GM18511 (cell line): Measurements from ENCODE around the gene HIPK4.
"Not testable (repeated sequence)": the region's sequence is repeated elsewhere in the genome, so short reads cannot be mapped to it uniquely, and the experiment has no call there.

Experiments used
- ATAC-seq: cut with Tn5 transposase; IDR thresholded peaks from one replicate; pipeline ENCODE4 v1.9.1; 2021; ENCODE audit warnings: mild to moderate bottlenecking, moderate library complexity; ENCODE audit not compliant: unreplicated experiment

Gene HIPK4

GRCh38 chr19:40418040-40418439, 28.1 kb upstream of the HIPK4 start:
- ATAC-seq: no peak

DNA sequence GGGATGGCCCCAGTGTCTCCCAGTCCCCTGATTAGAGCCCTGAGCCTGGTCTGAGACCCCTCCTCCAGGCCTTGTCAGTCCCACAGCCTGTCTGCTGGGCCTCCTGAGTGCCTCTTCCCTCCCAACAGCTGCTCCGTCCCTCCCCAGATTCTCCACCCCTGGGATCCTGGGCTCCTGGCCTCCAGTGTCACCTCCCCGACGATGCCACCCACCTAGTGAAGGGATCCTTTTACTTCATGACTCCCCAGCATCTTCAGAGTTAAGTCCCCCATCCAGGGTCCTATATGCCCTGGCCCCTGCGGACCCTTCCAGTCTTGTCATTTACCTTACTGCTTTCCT, 27.6 kb upstream of the HIPK4 start:
- no peak for ATAC-seq

DNA sequence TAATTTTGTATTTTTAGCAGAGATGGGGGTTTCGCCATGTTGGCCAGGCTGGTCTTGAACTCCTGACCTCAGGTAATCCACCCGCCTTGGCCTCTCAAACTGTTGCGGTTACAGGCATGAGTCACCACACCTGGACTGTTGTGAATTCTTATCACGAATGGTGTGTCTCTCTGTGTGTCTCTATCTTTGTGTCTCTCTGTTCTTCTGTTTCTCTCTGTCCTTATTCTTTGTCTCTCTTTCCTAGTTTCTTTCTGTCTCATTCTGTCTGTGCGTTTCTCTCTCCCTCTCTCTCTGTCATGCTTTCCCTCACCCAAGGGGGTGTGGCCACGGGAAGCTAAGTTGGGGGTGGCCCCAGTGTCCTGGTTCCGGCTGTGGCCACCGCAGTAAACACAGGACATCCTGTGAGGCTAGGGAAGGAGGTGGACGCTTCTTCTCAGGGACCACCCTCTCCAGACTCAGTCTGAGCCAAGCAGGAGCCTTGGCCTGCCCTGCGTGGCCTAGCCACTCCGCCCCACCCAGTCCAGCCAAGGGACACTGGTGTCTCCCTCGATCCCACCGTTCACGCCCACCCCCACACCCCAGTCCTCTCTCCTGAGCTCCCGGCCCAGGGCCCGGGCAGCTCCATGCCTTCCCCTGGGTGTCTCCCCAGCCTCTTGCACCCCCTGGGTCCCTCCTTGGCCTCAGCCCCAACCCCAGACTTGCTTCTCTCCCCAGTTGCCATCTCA, 27.1 kb upstream of the HIPK4 start:
- ATAC-seq: no peak

DNA sequence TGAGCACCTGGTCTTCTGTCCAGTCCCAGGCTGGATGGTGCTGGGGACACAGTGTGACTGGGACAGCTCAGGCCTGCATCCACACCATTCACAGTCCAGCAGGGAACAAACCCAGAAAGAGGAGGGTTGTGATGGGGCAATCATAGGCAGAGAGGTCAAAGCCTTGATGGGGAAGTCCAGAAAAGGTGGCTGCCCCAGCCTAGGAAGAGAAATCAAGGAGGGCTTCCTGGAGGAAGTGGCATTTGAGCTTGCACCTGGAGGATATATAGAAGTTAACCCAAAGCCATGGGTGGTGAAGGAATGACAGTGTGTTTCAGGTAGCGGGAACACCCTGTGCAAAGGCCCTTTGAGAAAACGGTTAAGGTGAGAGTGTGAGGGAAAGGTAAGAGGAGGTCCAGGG, 25.8 kb upstream of the HIPK4 start:
- no peak for ATAC-seq

- ATAC-seq: no peak
These were observed 24.9 kb upstream of the HIPK4 start for GRCh38 chr19:40414542-40415535.

DNA sequence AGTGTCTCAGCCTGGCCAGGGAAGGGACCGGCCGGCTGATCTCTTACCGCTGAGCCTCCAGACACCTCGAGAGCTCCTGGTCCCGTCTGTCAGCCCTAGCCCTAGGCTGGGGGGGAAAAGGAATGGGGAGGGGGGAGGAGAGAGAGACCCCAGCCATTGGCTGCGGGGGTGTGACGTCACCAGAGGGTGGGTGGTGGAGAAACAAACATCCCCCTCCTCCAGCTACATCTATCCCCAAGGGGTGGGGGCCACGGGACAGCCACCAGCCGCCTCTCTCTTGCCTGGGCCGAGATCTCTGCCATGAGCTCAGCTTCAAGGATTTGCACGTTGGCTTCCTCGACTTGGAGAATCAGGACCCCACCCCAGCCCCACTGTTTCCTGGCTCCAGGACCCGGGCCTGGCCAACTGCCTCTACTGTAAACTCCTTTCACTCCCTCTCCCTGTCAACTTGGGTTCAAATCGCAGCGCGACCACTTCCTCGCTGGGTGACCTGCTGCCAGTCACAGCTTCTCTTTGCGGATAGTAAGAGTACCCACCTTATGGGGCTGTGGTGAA, 23.4 kb upstream of the HIPK4 start, which contains the start of gene PRX:
Gene PRX (minus strand): TSS at position 88 of the 555 bp plus-strand sequence. CDS start 5,446 bp downstream, outside the sequence.
- no peak for ATAC-seq

DNA sequence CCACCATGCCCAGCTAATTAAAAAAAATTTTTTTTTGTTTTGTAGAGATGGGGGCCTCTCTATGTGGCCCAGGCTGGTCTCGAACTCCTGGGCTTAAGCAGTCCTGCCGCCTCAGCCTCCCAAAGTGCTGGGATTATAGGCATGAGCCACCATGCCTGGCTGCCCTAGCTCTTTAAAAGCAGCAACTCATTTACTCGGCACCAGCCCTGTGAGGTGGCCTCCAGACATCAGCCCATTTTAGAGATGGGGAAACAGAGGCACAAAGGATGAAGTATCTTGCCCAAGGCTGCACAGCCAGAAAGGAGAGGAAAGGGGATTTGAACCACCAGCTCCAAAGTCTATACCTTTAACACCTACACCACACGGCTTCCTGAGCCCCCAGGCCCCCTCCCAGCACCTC, 22.9 kb upstream of the HIPK4 start:
- ATAC-seq: no peak

- ATAC-seq: no peak
These were observed 22.0 kb upstream of the HIPK4 start for GRCh38 chr19:40411958-40412499.

DNA sequence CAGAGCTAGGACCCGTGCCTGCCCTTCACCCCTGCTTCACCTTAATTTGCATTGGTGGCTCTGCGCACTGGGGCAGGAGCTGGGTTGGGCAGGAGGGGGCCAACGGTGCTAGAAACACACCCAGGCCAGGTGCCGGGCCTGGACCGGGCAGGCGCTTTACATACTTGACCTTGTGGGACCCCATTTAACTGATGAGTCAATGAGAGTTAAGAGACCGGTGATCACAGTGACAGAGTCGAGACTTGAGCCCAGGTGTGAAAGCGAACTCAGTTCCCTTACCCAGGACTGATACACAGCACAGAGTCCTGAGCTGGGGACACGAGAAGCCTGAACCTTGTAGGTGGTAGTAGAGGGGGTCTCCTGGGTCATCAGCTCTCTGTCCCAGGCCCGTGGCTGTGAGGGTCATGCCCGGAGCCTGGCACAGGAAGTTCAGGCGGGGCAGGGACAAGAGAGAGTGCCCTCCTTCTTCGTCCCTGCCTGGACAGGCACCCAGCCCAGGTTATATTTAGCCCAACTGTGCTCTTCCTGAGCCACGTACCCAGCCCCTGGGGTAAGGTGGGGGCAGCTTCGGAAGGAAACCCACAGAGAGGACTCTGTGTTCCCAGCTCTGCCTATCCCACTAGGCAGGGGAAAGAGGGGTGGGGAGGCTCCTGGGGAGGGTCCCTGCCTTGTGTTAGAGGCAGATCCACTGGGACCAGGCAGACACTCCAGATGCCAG, 21.3 kb upstream of the HIPK4 start:
- ATAC-seq: no peak

- no peak for ATAC-seq
These were observed 20.0 kb upstream of the HIPK4 start for GRCh38 chr19:40410030-40410389.

DNA sequence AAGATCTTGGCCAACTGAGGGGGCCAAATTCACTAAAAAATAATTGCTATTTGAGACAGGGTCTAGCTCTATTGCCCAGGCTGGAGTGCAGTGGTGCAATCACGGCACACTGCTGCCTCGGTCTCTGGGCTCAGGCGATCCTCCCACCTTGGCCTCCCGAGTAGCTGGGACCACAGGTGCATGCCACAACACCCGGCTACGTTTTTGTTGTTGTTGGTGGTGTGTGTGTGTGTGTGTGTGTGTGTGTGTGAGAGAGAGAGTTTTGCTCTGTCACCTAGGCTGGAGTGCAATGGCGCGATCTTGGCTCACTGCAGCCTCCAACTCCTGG, 18.6 kb upstream of the HIPK4 start:
- ATAC-seq: not testable (repeated sequence)

DNA sequence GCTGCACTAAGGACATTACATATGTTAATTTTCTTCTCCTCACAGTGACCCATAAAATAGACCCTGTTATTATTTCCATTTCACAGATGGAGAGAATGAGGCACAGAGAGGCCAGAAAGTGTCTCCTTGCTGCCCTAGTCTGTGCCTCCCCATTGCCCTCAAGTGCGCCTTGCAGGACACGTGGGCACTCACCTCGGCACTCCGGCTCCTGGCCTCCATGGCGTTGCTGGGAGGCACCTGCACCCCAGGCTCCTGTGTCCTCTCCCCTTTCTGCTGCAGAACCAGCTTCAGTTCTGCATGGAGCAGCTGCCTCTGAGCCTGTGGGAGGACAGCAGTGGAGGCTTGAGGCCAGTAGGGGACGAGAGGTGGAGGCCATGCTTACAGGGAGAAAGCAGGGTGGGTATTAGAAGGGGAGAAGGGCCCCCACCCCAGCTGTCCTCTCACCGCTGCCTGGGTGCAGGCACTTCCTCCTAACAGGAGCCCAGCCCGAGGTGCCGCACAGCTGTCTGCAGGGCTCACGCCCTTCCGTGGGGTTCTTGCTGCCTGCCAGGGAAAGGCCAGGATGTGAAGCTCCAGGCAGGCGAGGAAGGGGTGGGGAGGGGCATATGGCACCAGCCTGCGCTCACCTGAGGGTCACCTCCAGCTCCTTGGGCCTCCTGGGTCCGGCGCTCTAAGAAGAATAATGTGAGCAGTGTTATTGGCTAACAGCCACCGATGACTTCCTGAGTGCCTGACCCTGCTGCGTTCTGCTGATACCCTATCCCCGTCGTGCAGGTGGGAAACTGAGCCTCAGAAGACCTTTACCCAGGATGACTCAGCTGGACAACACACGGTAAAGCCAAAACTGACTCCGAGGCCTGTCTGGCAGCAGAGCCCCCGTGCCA, 18.0 kb upstream of the HIPK4 start:
- ATAC-seq: no peak

DNA sequence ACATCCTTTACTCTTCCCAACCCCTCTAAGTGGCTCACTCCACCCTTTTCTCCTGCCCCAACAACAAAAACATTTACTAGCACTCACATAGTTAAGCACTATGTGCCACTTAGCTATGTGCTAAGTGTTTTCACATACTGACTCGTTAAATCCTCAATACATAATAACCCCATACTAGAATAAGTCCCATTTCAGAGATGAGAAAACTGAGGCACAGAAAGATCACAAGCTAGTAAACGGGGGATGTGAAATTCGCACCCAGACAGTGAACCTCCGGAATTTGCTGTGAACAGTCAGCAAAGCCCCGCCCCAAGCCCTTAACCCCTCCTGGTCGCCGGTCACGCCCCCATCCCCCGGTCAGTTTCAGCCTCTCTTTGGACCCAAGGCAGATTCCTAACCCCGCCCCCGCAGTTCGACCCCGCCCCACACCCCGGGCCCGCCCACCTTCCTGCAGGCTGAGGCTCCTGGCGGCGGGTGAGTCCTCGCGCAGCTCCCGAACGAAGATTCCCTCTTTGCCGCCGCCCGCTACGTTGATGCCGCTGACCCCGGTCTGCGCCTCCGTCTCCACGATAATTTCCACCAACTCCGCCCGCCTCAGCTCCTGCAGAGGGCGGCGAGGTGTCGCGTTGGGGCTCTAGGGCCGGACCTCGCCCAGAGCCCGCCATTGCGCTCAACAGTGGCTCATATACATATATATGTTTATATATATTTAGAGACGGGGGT, 13.4 kb upstream of the HIPK4 start:
- ATAC-seq: peak; percentile 74

- no peak for ATAC-seq
These were observed 10.6 kb upstream of the HIPK4 start for GRCh38 chr19:40400559-40400958.

GRCh38 chr19:40398417-40399131, 8.6 kb upstream of the HIPK4 start:
- no peak for ATAC-seq

GRCh38 chr19:40397568-40397906, 7.6 kb upstream of the HIPK4 start:
- ATAC-seq: no peak

- no peak for ATAC-seq
These were observed 7.0 kb upstream of the HIPK4 start for GRCh38 chr19:40396886-40397567.

- ATAC-seq: no peak
These were observed 6.0 kb upstream of the HIPK4 start for GRCh38 chr19:40395956-40396355.
